IMR-90 (cell line): ENCODE measurements around the gene DMXL1. TPM values are rescaled to one million over a fixed set of nuclear protein-coding genes. Genes with fewer than 3 reads are reported as not detected.

Source experiments
- ATAC-seq: fragments of 200-7000 bp; cut with Tn5 transposase; 2 replicates; pipeline ENCODE4 v1.9.1; 2020; ENCODE audit warnings: low read depth, mild to moderate bottlenecking, moderate library complexity
- BruUV-seq: library from RNA; stranded (reverse); fragments of 400-500 nt; replicated peaks from 2 replicates; lab custom pipeline; 2021; lab: Mats Ljungman, UMichigan
- CTCF ChIA-PET: fragments of 300-600 bp; formaldehyde crosslinking; extraction: SDS; loops from one replicate; lab custom pipeline; 2021; ENCODE audit warnings: antibody characterized with exemption; lab: Yijun Ruan, JAX
- POLR2A ChIA-PET: fragments of 300-600 bp; sonication (Branson Sonifier 250); formaldehyde crosslinking; loops from one replicate; lab custom pipeline; 2022; ENCODE audit warnings: antibody characterized with exemption; ENCODE audit not compliant: unreplicated experiment; lab: Charles Lee
- DNase-seq: peaks from one replicate; pipeline ENCODE4 v3.0.0; 2013
- H2AFZ ChIP-seq: replicated peaks from 2 replicates; pipeline ENCODE3; 2013; ENCODE audit warnings: low read length, mild to moderate bottlenecking; ENCODE audit not compliant: poor library complexity
- H2AK5ac ChIP-seq: 2 replicates; pipeline ENCODE4 v1.6.1; 2013; ENCODE audit warnings: low read depth, low read length, inconsistent platforms
- H2AK9ac ChIP-seq: replicated peaks from 2 replicates; pipeline ENCODE3; 2013; ENCODE audit warnings: mild to moderate bottlenecking, low read depth, low read length, moderate library complexity; ENCODE audit not compliant: poor library complexity
- H2BK120ac ChIP-seq: 2 replicates; pipeline ENCODE4 v1.6.1; 2013; ENCODE audit warnings: low read depth, low read length, inconsistent platforms
- H2BK15ac ChIP-seq: 3 replicates; pipeline ENCODE4 v1.6.1; 2013; ENCODE audit warnings: low read depth, low read length, inconsistent platforms
- H2BK20ac ChIP-seq: 2 replicates; pipeline ENCODE4 v1.6.1; 2013; ENCODE audit warnings: low read depth, mild to moderate bottlenecking, inconsistent platforms, low read length, moderate library complexity
- H2BK5ac ChIP-seq: 2 replicates; pipeline ENCODE4 v1.6.1; 2013; ENCODE audit warnings: mild to moderate bottlenecking, low read depth, low read length, inconsistent platforms; ENCODE audit not compliant: poor library complexity, severe bottlenecking
- H3K14ac ChIP-seq: replicated peaks from 2 replicates; pipeline ENCODE4 v1.6.1; 2013; ENCODE audit warnings: low read depth, low read length, inconsistent platforms
- H3K18ac ChIP-seq: 2 replicates; pipeline ENCODE4 v1.6.1; 2013; ENCODE audit warnings: low read depth, low read length, control low read depth
- H3K23ac ChIP-seq: 2 replicates; pipeline ENCODE4 v1.6.1; 2013; ENCODE audit warnings: low read depth, low read length, inconsistent platforms
- H3K27ac ChIP-seq: 2 replicates; pipeline ENCODE4 v1.5.1; 2013; ENCODE audit warnings: mild to moderate bottlenecking, control low read depth, low read length; ENCODE audit not compliant: insufficient read depth
- H3K27me3 ChIP-seq: 2 replicates; pipeline ENCODE4 v1.6.1; 2013; ENCODE audit warnings: low read length; ENCODE audit not compliant: control insufficient read depth, insufficient read depth
- H3K36me3 ChIP-seq: 2 replicates; pipeline ENCODE4 v1.6.1; 2013; ENCODE audit warnings: low read length, mixed read lengths; ENCODE audit not compliant: control insufficient read depth, insufficient read depth
- H3K4ac ChIP-seq: 2 replicates; pipeline ENCODE4 v1.6.1; 2013; ENCODE audit warnings: low read depth, low read length, inconsistent platforms
- H3K4me1 ChIP-seq: 2 replicates; pipeline ENCODE4 v1.6.1; 2013; ENCODE audit warnings: low read length, mixed read lengths; ENCODE audit not compliant: control insufficient read depth, insufficient read depth
- H3K4me2 ChIP-seq: 2 replicates; pipeline ENCODE4 v1.6.1; 2013; ENCODE audit warnings: low read depth, mild to moderate bottlenecking, control low read depth, low read length, moderate library complexity
- H3K4me3 ChIP-seq: 2 replicates; pipeline ENCODE4 v1.5.1; 2013; ENCODE audit warnings: low read depth, mild to moderate bottlenecking, control low read depth, low read length, moderate library complexity; ENCODE audit not compliant: insufficient read depth
- H3K56ac ChIP-seq: 2 replicates; pipeline ENCODE4 v1.6.1; 2013; ENCODE audit warnings: low read length, inconsistent platforms; ENCODE audit not compliant: insufficient read depth; ENCODE audit errors: extremely low read depth
- H3K79me1 ChIP-seq, 2 experiments: 2 replicates each; pipeline ENCODE4 v1.6.1; 2013; ENCODE audit warnings: low read length in 2 of 2, inconsistent platforms in 1 of 2, low read depth in 1 of 2
- H3K9ac ChIP-seq: 2 replicates; pipeline ENCODE4 v1.6.1; 2013; ENCODE audit warnings: low read depth, low read length, control low read depth
- H3K9me1 ChIP-seq: 2 replicates; pipeline ENCODE4 v1.6.1; 2013; ENCODE audit warnings: low read length, inconsistent platforms; ENCODE audit not compliant: insufficient read depth
- H3K9me3 ChIP-seq: 2 replicates; pipeline ENCODE4 v1.6.1; 2013; ENCODE audit warnings: low read length; ENCODE audit not compliant: control insufficient read depth, insufficient read depth
- H4K20me1 ChIP-seq: 2 replicates; pipeline ENCODE4 v1.6.1; 2013; ENCODE audit warnings: low read length, inconsistent platforms; ENCODE audit not compliant: insufficient read depth
- H4K5ac ChIP-seq: 2 replicates; pipeline ENCODE4 v1.6.1; 2013; ENCODE audit warnings: mild to moderate bottlenecking, low read depth, low read length, control low read depth
- H4K8ac ChIP-seq, 2 experiments: 2 replicates each; pipeline ENCODE4 v1.6.1; 2013; ENCODE audit warnings: low read depth in 2 of 2, low read length in 2 of 2, control low read depth in 1 of 2, inconsistent platforms in 1 of 2
- H4K91ac ChIP-seq: 2 replicates; pipeline ENCODE4 v1.6.1; 2013; ENCODE audit warnings: low read depth, low read length, inconsistent platforms; ENCODE audit not compliant: insufficient read depth
- BHLHE40 ChIP-seq: fragments of 150-350 bp; IDR thresholded peaks from 2 replicates; pipeline ENCODE4 v1.6.1; 2016; ENCODE audit warnings: mild to moderate bottlenecking, low read depth, low read length
- CEBPB ChIP-seq: IDR thresholded peaks from 2 replicates; pipeline ENCODE4 v1.6.1; 2012; ENCODE audit warnings: low read depth, low read length, improper control_type of control experiment
- CHD1 ChIP-seq: IDR thresholded peaks from 2 replicates; pipeline ENCODE4 v1.6.1; 2012; ENCODE audit warnings: low read depth, low read length, improper control_type of control experiment
- FOS ChIP-seq: fragments of 150-350 bp; IDR thresholded peaks from 2 replicates; pipeline ENCODE4 v1.6.1; 2016; ENCODE audit warnings: low read depth, low read length
- MAFK ChIP-seq: IDR thresholded peaks from 2 replicates; pipeline ENCODE4 v1.6.1; 2012; ENCODE audit warnings: low read depth, low read length, improper control_type of control experiment
- MAZ ChIP-seq: IDR thresholded peaks from 2 replicates; pipeline ENCODE4 v1.6.1; 2012; ENCODE audit warnings: low read depth, mild to moderate bottlenecking, low read length, improper control_type of control experiment, moderate library complexity, borderline replicate concordance
- NFE2L2 ChIP-seq: fragments of 150-350 bp; IDR thresholded peaks from 2 replicates; pipeline ENCODE4 v1.6.1; 2016; ENCODE audit warnings: low read depth, mild to moderate bottlenecking, low read length
- POLR2A ChIP-seq: IDR thresholded peaks from 2 replicates; pipeline ENCODE4 v1.6.1; 2012; ENCODE audit warnings: mild to moderate bottlenecking, low read depth, low read length
- RAD21 ChIP-seq: IDR thresholded peaks from 2 replicates; pipeline ENCODE4 v1.6.1; 2012; ENCODE audit warnings: low read length, improper control_type of control experiment
- RCOR1 ChIP-seq: IDR thresholded peaks from 2 replicates; pipeline ENCODE4 v1.6.1; 2012; ENCODE audit warnings: mild to moderate bottlenecking, low read length, improper control_type of control experiment; ENCODE audit not compliant: insufficient replicate concordance
- RFX5 ChIP-seq: IDR thresholded peaks from 2 replicates; pipeline ENCODE4 v1.8.0; 2012; ENCODE audit warnings: low read depth, mild to moderate bottlenecking, low read length, moderate library complexity
- SMC3 ChIP-seq: fragments of 150-350 bp; IDR thresholded peaks from 2 replicates; pipeline ENCODE4 v1.6.1; 2016; ENCODE audit warnings: low read depth, mild to moderate bottlenecking, antibody characterized with exemption, low read length, moderate library complexity
- WGBS, 2 experiments: methylation state at CpG; one replicate each; pipeline versions ENCODE4 v1.1.5 to v1.1.7; 2013; ENCODE audit warnings: missing lambda C conversion rate in 2 of 2; ENCODE audit not compliant: insufficient read length in 1 of 2; ENCODE audit errors: extremely low coverage in 2 of 2; 5-methylcytosine and 5-hydroxymethylcytosine counted together
- dilution Hi-C: fragments of 300-500 bp; cut with HindIII; formaldehyde crosslinking; loops from one replicate; pipeline ENCODE4 v1.14.3; 2018; ENCODE audit warnings: low sequenced_read_pairs; ENCODE audit not compliant: unreplicated experiment
- in situ Hi-C: fragments of 300-500 bp; cut with MboI; formaldehyde crosslinking; loops from 3 replicates; pipeline ENCODE4 v1.14.3; 2019; ENCODE audit warnings: low sequenced_read_pairs, inconsistent platforms, mixed read lengths
- intact Hi-C: fragments of 100-400 bp; cut with micrococcal nuclease; formaldehyde crosslinking; loops from 2 replicates; pipeline ENCODE4 v1.10.0; 2022
- polyA plus RNA-seq, 3 experiments: library from polyadenylated mRNA; depleted of rRNA; stranded (reverse); fragments of >200 nt; gene quantifications; 2 replicates each; pipeline ENCODE4 v1.2.3, GENCODE V29; 2012; ENCODE audit warnings: low replicate concordance in 1 of 3
- total RNA-seq: library from RNA; depleted of rRNA; stranded (reverse); fragments of >200 nt; gene quantifications from 2 replicates; pipeline ENCODE4 v1.2.3, GENCODE V29; 2012
- TF ChIP-seq, protein P1 (sequence below): fragments of 150-350 bp; IDR thresholded peaks from 2 replicates; pipeline ENCODE4 v1.6.1; 2016; ENCODE audit warnings: low read depth, mild to moderate bottlenecking, low read length, moderate library complexity, borderline replicate concordance
- TF ChIP-seq, protein P2 (sequence below): conservative IDR thresholded peaks from 2 replicates; pipeline ENCODE4 v1.5.1; 2012; ENCODE audit warnings: mild to moderate bottlenecking, low read depth, low read length, improper control_type of control experiment
- TF ChIP-seq, protein P3 (sequence below): fragments of 150-350 bp; IDR thresholded peaks from 2 replicates; pipeline ENCODE4 v1.6.1; 2017; ENCODE audit warnings: mild to moderate bottlenecking, antibody characterized with exemption, low read length, low read depth

Gene DMXL1
- total and polyA plus RNA-seq, 2 of the 4 experiments (the other 2 are of a cell fraction), result 8.1 to 21.5 TPM

DNA sequence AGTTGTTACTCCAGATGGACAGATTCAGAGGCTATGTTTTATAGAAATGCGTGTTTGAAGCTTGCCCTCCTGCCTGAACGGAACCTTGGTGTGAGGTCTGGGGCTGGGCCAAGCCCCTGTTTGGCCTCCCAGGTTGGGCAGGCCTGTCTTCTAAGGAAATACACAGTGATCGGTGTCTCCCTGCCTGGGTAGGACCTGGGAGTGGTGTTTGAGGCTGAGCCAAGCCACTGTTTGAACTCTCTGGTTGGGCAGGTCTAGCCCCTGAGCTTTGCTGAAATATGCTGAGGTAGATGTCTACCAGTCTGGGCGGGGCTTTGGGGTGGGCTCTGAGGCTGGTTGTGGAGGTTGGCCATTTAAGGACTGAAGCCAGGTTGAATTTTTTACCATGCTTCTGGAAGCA lies 90.5 kb downstream of the DMXL1 start:
- dilution Hi-C loops (no loop called here), intact Hi-C loops (no loop called here), in situ Hi-C loops (no loop called here)
- H3K4me3 ChIP-seq, result no peak overlapping the region
- DNase-seq (no peak), ATAC-seq (no peak)
- no peaks in the 10 kb centered on the region for H3K4me1 ChIP-seq
- H2AK5ac ChIP-seq, result no peak overlapping the region
- no peak overlapping the region for H2BK20ac ChIP-seq
- no peak overlapping the region for H2AFZ ChIP-seq
- H3K4me2 ChIP-seq, result no peak overlapping the region
- peaks cover 5% of the 10 kb centered on the region for H3K36me3 ChIP-seq
- H2BK15ac ChIP-seq, result no peak overlapping the region
- no peak overlapping the region for H4K91ac ChIP-seq
- CTCF ChIA-PET, result no interaction called here
- H3K27ac ChIP-seq, result no peak overlapping the region
- no TSS peak for BruUV-seq
- no CpG with 5 or more reads among the region's 4 CpGs for WGBS, 2 experiments
- H3K23ac ChIP-seq, result no peak overlapping the region
- peaks cover 0 to 4% of the 10 kb centered on the region in 2 experiments; a peak in 1 of 4 replicates for H3K79me1 ChIP-seq
- no peak overlapping the region for H4K5ac ChIP-seq
- no peak overlapping the region for H2BK120ac ChIP-seq
- H3K18ac ChIP-seq, result no peak overlapping the region
- H3K4ac ChIP-seq, result no peak overlapping the region
- no peak overlapping the region for H3K9ac ChIP-seq
- no peaks in the 10 kb centered on the region for H3K27me3 ChIP-seq
- no peak overlapping the region for H4K8ac ChIP-seq
- no peak overlapping the region for H3K14ac ChIP-seq
- no peak overlapping the region for H2BK5ac ChIP-seq
- H3K9me1 ChIP-seq, result no peaks in the 10 kb centered on the region; the same call in 1 of the 2 replicates
- H3K9me3 ChIP-seq, result no peaks in the 10 kb centered on the region
- no peaks in the 10 kb centered on the region for H4K20me1 ChIP-seq
- TF ChIP-seq CEBPB (no peak), SMC3 (no peak), CHD1 (no peak), RCOR1 (no peak), RFX5 (no peak), MAZ (no peak), MAFK (no peak), NFE2L2 (no peak), FOS (no peak), BHLHE40 (no peak), POLR2A (no peak), RAD21 (no peak)
- TF ChIP-seq, protein P1, sequence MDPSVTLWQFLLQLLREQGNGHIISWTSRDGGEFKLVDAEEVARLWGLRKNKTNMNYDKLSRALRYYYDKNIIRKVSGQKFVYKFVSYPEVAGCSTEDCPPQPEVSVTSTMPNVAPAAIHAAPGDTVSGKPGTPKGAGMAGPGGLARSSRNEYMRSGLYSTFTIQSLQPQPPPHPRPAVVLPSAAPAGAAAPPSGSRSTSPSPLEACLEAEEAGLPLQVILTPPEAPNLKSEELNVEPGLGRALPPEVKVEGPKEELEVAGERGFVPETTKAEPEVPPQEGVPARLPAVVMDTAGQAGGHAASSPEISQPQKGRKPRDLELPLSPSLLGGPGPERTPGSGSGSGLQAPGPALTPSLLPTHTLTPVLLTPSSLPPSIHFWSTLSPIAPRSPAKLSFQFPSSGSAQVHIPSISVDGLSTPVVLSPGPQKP, result no peak
- TF ChIP-seq, protein P2, sequence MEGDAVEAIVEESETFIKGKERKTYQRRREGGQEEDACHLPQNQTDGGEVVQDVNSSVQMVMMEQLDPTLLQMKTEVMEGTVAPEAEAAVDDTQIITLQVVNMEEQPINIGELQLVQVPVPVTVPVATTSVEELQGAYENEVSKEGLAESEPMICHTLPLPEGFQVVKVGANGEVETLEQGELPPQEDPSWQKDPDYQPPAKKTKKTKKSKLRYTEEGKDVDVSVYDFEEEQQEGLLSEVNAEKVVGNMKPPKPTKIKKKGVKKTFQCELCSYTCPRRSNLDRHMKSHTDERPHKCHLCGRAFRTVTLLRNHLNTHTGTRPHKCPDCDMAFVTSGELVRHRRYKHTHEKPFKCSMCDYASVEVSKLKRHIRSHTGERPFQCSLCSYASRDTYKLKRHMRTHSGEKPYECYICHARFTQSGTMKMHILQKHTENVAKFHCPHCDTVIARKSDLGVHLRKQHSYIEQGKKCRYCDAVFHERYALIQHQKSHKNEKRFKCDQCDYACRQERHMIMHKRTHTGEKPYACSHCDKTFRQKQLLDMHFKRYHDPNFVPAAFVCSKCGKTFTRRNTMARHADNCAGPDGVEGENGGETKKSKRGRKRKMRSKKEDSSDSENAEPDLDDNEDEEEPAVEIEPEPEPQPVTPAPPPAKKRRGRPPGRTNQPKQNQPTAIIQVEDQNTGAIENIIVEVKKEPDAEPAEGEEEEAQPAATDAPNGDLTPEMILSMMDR, result no peak
- TF ChIP-seq, protein P3, sequence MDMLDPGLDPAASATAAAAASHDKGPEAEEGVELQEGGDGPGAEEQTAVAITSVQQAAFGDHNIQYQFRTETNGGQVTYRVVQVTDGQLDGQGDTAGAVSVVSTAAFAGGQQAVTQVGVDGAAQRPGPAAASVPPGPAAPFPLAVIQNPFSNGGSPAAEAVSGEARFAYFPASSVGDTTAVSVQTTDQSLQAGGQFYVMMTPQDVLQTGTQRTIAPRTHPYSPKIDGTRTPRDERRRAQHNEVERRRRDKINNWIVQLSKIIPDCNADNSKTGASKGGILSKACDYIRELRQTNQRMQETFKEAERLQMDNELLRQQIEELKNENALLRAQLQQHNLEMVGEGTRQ, result no peak
- POLR2A ChIA-PET, result no interaction called here
- no peak overlapping the region for H3K56ac ChIP-seq
- no peak overlapping the region for H2AK9ac ChIP-seq
